HG03520 (cell line): ENCODE data around the gene CFAP46.

ENCODE experiments used
- ATAC-seq: cut with Tn5 transposase; IDR thresholded peaks from one replicate; pipeline ENCODE4 v1.9.1; 2021; ENCODE audit warnings: mild to moderate bottlenecking, moderate library complexity; ENCODE audit not compliant: unreplicated experiment

CFAP46 gene

GRCh38 chr10:132980426-132981172 is 38.2 kb upstream of the CFAP46 start:
- no peak for ATAC-seq

DNA sequence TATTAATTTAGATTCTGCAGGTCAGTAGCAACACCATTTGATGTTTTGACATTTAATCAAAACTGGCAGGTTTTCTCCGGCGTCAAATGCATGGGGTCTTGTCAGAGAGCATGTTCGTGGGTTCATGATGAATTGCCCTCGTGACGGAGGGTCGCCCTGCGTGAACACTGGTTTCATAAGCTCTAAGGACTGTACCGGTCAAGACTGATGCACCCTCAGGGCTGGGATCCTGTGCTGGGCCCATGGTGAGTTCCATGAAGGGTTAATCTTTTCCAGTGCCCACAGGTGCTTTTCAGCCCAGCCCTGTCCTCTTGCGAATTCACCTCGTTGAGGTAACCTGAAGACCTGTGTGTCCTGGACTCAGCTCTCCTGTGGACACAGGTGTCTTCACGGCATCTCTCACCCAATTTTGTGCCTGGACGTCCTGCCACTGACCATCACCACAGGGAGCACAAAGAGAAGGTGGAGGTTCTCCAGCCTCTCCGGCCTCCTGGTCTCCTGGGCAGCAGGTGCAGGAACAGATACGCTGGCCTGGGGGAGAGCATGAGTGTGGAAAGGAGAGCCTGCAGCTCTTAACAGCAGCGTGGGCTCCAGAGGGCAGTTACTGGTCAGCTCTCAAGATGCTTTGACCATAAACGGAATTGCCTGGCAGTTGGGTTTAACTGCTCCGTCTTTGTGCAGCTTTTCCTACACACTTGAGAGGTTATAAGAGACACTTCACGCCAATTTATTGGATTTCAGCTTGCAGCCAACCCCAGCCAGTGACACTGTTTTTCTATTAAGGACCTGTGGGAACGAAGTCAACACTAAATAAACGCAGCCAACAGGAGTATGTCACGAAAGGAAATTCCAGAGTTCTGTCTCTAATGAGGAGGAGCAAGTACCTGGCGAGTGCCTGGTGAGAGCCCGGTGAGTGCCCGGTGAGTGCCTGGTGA is 37.4 kb upstream of the CFAP46 start:
- ATAC-seq = no peak

DNA sequence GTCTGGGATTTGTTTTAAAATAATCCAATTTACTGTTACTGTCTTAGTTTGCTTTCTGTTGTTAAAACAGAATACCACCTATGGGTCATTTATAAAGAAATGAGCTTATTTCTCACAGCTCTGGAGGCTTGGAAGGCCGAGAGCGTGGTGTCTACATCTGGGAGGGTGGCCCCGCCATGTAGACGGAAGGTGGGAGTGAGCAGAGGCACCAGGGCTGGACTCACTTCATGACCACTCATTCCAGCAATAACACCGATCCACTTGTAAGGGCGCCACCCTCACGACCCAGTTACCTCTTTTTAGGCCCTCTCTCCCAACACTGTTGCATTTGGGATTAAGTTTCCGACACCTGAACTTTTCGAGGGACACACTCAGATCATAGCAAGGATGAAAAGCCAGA is 36.2 kb upstream of the CFAP46 start:
- ATAC-seq = no peak

DNA sequence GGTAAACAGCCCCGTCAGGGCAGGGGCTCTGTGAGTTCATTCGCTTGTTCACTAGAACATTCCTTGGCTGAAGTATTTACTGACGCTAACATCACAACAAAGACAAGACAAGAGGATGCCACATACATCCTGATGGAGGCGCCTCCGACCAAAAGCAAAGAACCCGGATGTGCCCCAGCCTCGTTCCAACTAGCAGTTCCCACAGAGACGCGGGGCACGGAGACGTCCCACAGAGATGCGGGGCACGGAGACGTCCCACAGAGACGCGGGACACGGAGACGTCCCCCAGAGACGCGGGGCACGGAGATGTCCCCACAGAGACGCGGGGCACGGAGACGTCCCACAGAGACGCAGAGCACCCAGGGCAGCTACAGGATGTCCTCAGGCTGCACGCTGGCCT is 35.4 kb upstream of the CFAP46 start:
- ATAC-seq = no peak

DNA sequence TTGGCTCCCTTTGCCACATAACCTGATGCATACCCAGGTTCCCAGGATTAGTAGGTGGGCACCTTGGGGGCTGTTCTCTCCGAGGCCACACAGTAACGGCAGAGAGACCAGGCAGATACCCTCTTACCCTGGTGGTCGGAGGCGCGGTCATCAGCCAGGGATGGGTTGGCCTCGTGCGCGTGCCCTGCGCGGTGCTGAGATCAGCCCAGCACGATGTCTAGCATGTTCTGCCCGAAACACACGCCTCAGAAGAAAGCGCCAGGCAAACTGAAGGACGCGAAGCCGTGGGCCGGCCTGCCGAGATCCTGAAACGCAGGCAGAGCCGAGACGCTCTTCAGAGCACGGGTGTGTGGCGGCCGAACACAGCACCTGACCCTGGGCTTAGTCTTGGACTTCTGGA is 34.7 kb upstream of the CFAP46 start:
- ATAC-seq = no peak

DNA sequence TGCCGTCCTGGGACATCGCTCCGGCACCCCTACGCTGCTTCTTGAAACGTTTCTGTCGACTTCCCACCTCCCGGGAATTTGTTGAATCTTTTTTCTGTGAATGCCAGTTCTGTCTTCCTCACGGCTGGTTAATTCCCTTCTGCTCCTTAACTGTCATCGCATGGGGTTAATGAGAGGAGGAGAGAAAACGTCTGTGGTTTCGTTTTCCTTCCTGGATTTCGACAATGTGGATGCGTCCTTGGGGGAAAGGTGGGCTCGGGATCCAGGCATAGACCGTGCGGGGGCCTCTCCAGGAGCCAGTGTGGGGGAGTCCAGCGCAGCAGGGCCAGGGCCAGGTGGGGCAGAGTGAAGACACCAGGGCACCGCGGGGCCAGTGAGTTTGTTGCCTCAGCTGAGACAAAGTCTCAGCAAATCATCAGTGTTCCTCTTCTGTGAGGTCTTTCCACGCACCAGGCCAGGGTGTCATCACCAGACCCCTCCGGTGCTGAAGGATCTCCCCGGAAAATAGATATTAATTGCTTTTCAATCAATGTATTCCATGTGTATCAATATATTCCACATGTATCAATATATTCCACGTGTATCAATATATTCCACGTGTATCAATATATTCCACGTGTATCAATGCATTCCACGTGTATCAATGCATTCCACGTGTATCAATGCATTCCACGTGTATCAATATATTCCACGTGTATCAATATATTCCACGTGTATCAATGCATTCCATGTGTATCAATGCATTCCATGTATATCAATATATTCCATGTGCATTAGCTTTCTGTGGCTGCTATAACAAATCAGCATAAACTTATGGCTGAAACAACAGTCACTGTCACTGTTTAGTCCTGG is 33.7 kb upstream of the CFAP46 start:
- ATAC-seq = no peak

DNA sequence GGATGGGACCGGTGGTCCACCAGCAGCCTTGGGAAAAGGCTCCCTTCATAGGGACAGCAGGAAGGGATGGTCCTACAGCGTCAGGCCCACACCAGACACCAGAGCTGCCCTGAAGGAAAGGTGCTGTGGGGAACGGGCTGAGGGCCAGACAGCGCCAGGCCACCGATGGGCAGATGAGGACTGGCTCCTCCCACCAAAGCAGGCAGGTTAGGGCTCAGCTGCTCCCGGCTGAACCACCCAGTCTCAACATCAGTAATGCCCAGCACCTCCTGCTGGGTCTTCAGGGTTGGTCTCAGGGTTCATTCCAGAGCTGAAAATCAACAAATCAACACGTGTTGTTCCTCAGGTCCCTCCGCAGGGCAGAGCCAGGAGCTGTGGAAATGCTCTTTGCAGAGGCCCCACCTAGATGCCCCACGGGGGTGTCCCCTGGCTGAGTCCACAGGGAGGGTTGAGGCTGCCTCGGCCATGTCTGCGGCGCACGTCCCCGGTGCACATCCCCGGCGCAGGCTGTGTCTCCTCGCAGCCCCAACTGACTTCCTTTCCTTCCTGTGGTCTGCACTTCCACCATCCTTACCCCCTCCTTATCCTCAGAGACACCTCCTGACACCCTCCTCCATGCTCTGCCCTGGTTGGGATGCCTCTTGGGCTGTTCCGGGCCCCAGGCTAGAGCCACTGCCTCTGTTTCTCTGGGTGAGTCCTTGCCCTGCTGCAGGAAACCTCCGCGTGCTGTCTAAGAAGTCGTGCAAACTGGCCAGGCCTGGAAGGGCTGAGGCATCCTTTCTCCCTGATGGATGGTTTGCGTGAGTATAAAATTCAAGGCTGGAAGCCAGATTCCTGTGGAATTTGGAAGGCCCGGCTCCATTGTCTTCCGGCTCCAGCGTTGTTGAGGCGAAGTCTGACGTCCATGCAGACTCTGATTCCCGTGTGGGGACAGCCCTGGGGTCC is 32.8 kb upstream of the CFAP46 start:
- no peak for ATAC-seq

DNA sequence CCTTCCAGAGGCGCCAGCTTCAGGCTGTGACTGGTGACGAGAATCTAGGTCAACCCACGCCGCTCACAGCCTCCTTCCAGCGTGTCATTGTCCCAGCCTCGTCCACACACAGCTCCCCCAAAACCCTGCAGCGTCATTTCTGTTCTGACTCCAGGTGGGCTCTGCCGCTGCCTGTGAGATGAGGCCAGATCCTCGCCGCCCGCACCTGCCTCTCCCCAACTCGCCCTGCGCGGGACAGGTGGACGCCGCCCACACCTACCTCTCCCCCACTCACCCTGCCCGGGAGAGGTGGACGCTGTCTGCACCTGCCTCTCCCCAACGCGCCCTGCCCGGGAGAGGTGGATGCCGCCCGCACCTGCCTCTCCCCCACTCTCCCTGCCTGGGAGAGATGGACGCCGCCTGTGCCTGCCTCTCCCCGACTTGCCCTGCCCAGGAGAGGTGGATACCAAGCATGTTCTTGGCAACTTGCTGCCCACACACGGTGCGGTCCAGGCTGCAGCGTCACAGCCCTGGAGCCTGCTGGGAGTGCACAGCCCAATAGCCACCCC is 32.0 kb upstream of the CFAP46 start:
- ATAC-seq = no peak

- ATAC-seq = no peak
These were observed 31.5 kb upstream of the CFAP46 start for GRCh38 chr10:132973903-132974241.

- ATAC-seq = no peak
These were observed 30.9 kb upstream of the CFAP46 start for GRCh38 chr10:132972986-132973902.

GRCh38 chr10:132972149-132972985 is 30.0 kb upstream of the CFAP46 start:
- no peak for ATAC-seq

DNA sequence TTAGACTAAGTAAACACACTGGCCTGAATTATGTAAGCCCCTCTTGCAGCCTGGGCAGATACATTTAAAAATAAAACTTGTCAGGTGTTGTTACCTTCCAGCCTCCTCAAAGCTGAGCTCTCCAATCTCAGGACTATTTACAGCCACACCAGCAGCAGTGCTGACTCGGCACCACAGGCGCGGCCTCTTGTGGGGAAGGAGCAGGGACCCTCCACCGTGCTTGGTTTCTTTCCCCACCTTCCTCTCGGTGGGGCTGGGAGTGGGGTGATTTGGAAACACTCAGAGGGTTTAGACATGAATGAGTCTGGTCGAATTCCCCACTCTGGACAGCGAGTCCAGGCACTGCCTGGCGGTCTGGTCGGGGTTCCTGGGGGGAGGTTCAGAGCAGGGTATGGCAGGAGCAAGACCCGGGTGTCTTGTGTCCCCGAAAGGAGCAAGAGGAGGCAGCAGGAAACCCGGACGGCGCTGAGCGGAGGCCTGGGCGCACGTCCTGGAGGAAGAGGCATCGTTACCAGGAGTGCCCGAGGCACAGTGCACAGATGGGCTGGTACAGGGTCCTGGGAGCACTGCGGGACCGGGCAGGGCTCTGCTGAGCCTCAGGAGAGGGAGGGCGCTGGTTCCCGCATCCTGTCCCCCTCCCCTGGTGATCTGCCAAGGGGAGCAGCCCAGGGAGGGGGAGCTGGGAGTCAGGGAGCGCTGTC is 29.2 kb upstream of the CFAP46 start:
- no peak for ATAC-seq

GRCh38 chr10:132970641-132971438 is 28.5 kb upstream of the CFAP46 start:
- no peak for ATAC-seq

GRCh38 chr10:132967540-132967939 is 25.2 kb upstream of the CFAP46 start:
- no peak for ATAC-seq

GRCh38 chr10:132965411-132966057 is 23.2 kb upstream of the CFAP46 start:
- ATAC-seq = no peak
